ENCODE results near the gene ATXN7L1. TPM values are rescaled to one million over a fixed set of nuclear protein-coding genes. Genes with fewer than 3 reads are reported as not detected.

The ATXN7L1 gene
- total RNA-seq, 1 experiment from 2014 or later: 29.9 TPM

DNA sequence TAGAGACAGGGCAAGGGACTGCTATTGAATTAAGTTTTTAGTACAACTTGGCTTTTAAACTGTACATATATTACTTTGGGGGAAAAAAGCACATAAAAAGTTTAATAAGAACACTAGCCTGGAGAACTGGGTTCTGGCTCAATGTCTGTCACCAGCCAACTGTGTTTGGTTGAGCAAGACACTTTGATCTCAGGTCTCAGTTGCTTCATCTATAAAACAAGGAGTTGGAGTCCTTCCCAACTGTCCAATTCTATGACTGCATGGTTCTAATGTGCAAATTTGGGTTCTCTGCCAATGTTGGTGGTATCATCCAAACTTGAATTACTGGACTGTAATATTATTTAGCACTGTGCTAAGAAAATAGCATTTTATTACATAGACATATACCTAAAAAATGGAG is 50.3 kb downstream of the ATXN7L1 start:
- no TSS peak for BruUV-seq (replicated peaks)
- Histone ChIP-seq H3K27me3 (replicated peaks; ENCODE audit: insufficient read depth, low read depth, low read length, poor library complexity) (no peaks in the 10 kb centered on the region), H3K4me1 (ENCODE audit: insufficient read depth, low read length, poor library complexity, severe bottlenecking) (peaks cover 20% of the 10 kb centered on the region), H3K27ac (ENCODE audit: low read depth, low read length, poor library complexity, severe bottlenecking) (no peak overlapping the region), H3K36me3 (ENCODE audit: insufficient read depth, low read length, poor library complexity, severe bottlenecking) (no peaks in the 10 kb centered on the region), H3K4me3 (ENCODE audit: low read depth, low read length, poor library complexity, severe bottlenecking) (no peak overlapping the region), H3K9me3 (ENCODE audit: low read depth, low read length, poor library complexity, severe bottlenecking) (no peaks in the 10 kb centered on the region)
- intact Hi-C loops (cut with micrococcal nuclease; ENCODE audit: unreplicated experiment): no loop called here
- CTCF ChIA-PET: no interaction called here
- POLR2A ChIA-PET (ENCODE audit: low non-redundant PET): no interaction called here
- TF ChIP-seq, protein P1, sequence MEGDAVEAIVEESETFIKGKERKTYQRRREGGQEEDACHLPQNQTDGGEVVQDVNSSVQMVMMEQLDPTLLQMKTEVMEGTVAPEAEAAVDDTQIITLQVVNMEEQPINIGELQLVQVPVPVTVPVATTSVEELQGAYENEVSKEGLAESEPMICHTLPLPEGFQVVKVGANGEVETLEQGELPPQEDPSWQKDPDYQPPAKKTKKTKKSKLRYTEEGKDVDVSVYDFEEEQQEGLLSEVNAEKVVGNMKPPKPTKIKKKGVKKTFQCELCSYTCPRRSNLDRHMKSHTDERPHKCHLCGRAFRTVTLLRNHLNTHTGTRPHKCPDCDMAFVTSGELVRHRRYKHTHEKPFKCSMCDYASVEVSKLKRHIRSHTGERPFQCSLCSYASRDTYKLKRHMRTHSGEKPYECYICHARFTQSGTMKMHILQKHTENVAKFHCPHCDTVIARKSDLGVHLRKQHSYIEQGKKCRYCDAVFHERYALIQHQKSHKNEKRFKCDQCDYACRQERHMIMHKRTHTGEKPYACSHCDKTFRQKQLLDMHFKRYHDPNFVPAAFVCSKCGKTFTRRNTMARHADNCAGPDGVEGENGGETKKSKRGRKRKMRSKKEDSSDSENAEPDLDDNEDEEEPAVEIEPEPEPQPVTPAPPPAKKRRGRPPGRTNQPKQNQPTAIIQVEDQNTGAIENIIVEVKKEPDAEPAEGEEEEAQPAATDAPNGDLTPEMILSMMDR (conservative IDR thresholded peaks at IDR 0.05; ENCODE audit: low read depth, low read length): no peak
- TF ChIP-seq EZH2 (IDR thresholded peaks at IDR 0.05; ENCODE audit: borderline replicate concordance, low read depth, low read length, poor library complexity, severe bottlenecking): no peak
- DNase-seq (ENCODE audit: low spot score): no peak

DNA sequence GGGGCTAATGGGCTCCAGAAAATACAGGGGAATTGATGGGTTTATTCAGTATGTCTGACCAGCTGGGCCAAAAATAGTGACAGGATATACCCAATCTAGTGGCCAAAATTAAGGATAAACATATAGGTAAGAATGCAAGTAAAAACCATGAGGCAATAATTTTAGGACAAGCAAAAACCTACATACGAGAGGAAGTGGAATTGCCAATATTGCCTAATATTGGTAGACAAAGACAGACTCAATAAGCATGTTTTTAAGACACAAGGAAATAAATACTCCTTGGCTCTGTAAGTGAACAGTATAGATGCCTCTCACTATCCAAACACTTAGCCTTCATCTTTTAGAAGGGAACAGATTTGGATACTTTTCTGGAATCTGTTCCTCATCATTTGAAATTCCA is 51.0 kb downstream of the ATXN7L1 start:
- BruUV-seq (replicated peaks): no TSS peak
- TF ChIP-seq, protein P1 (conservative IDR thresholded peaks at IDR 0.05; ENCODE audit: low read depth, low read length): no peak
- TF ChIP-seq EZH2 (IDR thresholded peaks at IDR 0.05; ENCODE audit: borderline replicate concordance, low read depth, low read length, poor library complexity, severe bottlenecking): no peak
- Histone ChIP-seq H3K27me3 (replicated peaks; ENCODE audit: insufficient read depth, low read depth, low read length, poor library complexity) (no peaks in the 10 kb centered on the region), H3K9me3 (ENCODE audit: low read depth, low read length, poor library complexity, severe bottlenecking) (no peaks in the 10 kb centered on the region), H3K4me1 (ENCODE audit: insufficient read depth, low read length, poor library complexity, severe bottlenecking) (peaks cover 12% of the 10 kb centered on the region), H3K4me3 (ENCODE audit: low read depth, low read length, poor library complexity, severe bottlenecking) (no peak overlapping the region), H3K36me3 (ENCODE audit: insufficient read depth, low read length, poor library complexity, severe bottlenecking) (no peaks in the 10 kb centered on the region), H3K27ac (ENCODE audit: low read depth, low read length, poor library complexity, severe bottlenecking) (no peak overlapping the region)
- no peak for DNase-seq (ENCODE audit: low spot score)
- intact Hi-C loops (cut with micrococcal nuclease; ENCODE audit: unreplicated experiment): no loop called here
- ChIA-PET CTCF (no interaction called here), POLR2A (ENCODE audit: low non-redundant PET) (no interaction called here)

DNA sequence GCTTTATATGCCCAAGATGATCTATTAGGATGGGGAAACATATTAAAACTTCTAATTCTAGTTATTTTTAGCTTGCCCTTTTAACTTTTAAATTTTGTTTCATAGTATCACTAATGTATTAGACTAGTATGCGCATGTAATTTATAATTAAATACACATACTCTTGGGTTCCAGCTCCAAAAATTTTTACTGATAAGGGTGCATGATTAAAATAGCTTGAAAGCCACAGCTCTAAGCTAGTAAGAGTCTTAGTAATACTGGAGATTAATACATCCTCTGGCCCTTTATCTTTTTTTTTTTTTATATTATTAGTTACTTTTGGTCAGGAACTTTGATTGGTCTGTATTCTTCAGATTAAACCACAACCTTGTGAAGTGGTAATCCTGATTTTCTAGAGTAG is 53.6 kb downstream of the ATXN7L1 start:
- BruUV-seq (replicated peaks): no TSS peak
- Histone ChIP-seq H3K9me3 (ENCODE audit: low read depth, low read length, poor library complexity, severe bottlenecking) (no peaks in the 10 kb centered on the region), H3K4me1 (ENCODE audit: insufficient read depth, low read length, poor library complexity, severe bottlenecking) (no peaks in the 10 kb centered on the region), H3K4me3 (ENCODE audit: low read depth, low read length, poor library complexity, severe bottlenecking) (no peak overlapping the region), H3K36me3 (ENCODE audit: insufficient read depth, low read length, poor library complexity, severe bottlenecking) (no peaks in the 10 kb centered on the region), H3K27me3 (replicated peaks; ENCODE audit: insufficient read depth, low read depth, low read length, poor library complexity) (no peaks in the 10 kb centered on the region), H3K27ac (ENCODE audit: low read depth, low read length, poor library complexity, severe bottlenecking) (no peak overlapping the region)
- CTCF ChIA-PET: no interaction called here
- POLR2A ChIA-PET (ENCODE audit: low non-redundant PET): no interaction called here
- intact Hi-C loops (cut with micrococcal nuclease; ENCODE audit: unreplicated experiment): no loop called here
- TF ChIP-seq, protein P1 (conservative IDR thresholded peaks at IDR 0.05; ENCODE audit: low read depth, low read length): no peak
- no peak for TF ChIP-seq EZH2 (IDR thresholded peaks at IDR 0.05; ENCODE audit: borderline replicate concordance, low read depth, low read length, poor library complexity, severe bottlenecking)
- no peak for DNase-seq (ENCODE audit: low spot score)
